SK-N-MC (cell line): ENCODE measurements around the gene FAM168A.

Experiments
- EZH2 ChIP-seq: fragments of 200-600 bp; sonication (generic); IDR thresholded peaks from one replicate; pipeline ENCODE4 v1.6.1; 2017; ENCODE audit warnings: antibody characterized with exemption
- POLR2AphosphoS5 ChIP-seq: IDR thresholded peaks from 2 replicates; pipeline ENCODE4 v1.6.1; 2012; ENCODE audit warnings: mild to moderate bottlenecking, low read depth, low read length, borderline replicate concordance

DNA sequence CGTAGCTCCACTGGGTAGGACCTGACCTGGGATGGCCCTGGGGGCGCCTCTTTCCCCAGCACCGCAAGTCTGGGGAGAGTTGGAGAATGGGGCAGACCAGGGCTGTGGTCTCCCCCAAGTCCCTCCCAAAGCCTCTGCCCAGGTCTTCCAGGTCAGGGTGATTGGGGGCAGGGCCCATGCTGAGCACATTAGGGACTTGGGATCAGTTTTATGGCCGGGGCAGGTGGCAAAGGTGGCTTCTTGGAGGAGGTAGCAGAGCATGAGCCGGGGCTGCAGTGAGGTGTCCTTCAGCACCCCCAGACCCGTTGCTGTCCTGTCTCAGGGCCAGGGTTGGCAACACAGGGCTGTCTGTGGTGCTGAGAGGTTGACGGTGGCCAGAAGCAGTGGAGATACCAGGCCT is 215.7 kb downstream of the FAM168A start:
- TF ChIP-seq EZH2 = no peak
- TF ChIP-seq POLR2AphosphoS5 = no peak
